ENCODE results near the gene ASB6. TPM values are rescaled to one million over a fixed set of nuclear protein-coding genes. Genes with fewer than 3 reads are reported as not detected.

The ASB6 gene
- total RNA-seq, 4 donors from 2014 or later, result 14.9 to 25.5 (median 22.4) TPM

DNA sequence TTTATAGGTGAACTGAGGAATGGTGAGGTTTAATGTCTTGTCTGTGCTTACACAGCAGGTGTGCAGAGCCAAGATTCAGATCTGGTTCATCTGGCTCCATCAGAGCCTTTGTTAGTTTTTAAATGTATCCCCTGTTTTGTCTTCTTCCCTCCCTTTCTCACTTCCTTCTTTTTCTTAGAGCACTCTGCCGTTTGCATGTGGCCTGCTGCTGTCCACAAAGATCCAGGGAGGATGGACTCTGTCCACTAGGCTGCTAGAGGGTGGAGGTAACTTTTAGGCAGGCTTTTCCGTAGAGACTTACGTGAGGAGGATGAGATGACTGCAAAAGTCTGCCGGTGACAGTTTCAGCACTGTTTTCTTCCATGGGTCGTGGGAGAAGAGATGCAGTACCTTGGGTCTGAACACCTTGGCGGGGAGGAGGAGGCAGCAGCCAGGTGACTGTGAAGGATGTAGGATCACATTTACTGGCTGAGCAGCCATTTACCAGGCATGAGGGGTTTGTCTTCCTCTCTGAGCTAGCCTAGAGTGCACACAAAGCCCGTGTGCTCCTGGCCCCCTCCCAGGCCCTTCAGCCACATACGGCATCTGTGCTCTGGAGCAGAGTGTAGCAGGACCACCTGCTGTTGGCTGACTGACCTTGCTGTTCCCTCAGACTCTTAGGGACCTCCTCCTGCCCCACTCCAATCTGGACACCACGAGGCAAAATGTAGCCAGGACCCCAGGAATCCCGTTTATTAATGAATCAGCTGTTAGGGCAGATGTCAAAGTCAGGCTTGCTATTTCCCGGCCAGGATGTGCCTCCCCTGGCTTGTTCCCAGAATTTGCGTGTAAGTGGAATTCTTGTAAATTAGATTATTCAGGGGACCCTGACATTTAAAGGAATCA is 14.2 kb downstream of the ASB6 start:
- peak overlapping the region in 3 of 4 donors; percentile 90 to 94 (median 91) for H3K27ac ChIP-seq

DNA sequence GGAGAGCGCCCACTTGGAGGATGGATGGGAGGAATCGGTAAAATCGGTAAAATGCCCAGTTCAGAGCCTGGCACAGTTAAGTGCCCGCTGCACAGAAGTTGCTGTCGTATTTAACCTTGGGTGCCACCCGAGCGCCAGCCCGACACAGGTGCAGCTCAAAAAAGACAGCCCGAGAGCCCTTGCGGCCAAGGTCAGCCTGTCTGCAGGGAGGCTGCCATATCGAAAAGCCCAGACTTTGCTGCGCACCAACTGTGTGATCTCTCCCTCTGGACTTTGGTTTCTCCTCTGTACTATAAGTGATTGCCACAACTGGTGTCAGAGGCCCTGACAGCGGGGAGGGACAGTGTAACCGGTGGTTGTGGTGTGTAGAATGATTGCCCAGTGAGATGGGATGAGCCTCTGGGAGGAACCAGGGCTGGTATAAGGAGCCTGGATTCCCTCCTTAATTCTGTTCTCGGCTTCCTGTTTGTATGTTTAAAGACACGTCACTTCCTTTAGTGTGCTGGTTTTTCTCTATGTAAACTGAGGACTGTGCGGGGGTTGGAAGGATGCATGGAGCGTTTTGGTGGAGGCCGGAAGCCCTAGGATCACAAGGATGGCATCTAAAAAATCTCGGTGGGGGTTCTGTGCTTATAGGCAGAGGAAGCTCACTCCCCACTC is 15.2 kb downstream of the ASB6 start:
- Histone ChIP-seq H3K9me3 (no peaks in the 10 kb centered on the region), H3K36me3 (no peaks in the 10 kb centered on the region), H3K4me1 (peaks cover 0 to 69% (median 32%) of the 10 kb centered on the region in 4 donors), H3K4me3 (peak overlapping the region; percentile 69 to 93 (median 74)), H3K27ac (peak overlapping the region; percentile 83 to 94 (median 90)), H3K27me3 (no peaks in the 10 kb centered on the region)
- WGBS, 2 donors, result 0% methylated on average over 19 to 20 of the region's 20 CpGs
- DNase-seq (ENCODE audit: low spot score in 2 of 2), result no peak
- TF ChIP-seq, protein P1, sequence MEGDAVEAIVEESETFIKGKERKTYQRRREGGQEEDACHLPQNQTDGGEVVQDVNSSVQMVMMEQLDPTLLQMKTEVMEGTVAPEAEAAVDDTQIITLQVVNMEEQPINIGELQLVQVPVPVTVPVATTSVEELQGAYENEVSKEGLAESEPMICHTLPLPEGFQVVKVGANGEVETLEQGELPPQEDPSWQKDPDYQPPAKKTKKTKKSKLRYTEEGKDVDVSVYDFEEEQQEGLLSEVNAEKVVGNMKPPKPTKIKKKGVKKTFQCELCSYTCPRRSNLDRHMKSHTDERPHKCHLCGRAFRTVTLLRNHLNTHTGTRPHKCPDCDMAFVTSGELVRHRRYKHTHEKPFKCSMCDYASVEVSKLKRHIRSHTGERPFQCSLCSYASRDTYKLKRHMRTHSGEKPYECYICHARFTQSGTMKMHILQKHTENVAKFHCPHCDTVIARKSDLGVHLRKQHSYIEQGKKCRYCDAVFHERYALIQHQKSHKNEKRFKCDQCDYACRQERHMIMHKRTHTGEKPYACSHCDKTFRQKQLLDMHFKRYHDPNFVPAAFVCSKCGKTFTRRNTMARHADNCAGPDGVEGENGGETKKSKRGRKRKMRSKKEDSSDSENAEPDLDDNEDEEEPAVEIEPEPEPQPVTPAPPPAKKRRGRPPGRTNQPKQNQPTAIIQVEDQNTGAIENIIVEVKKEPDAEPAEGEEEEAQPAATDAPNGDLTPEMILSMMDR (IDR thresholded peaks at IDR 0.05), result no peak
- no peak for TF ChIP-seq EP300 (IDR thresholded peaks at IDR 0.05)
- TF ChIP-seq POLR2A (IDR thresholded peaks at IDR 0.05), result no peak

More for the DNA sequence above, 14.2 kb downstream of the ASB6 start:
- TF ChIP-seq, protein P1 (IDR thresholded peaks at IDR 0.05), result no peak
- TF ChIP-seq POLR2A (IDR thresholded peaks at IDR 0.05) (no peak), EP300 (IDR thresholded peaks at IDR 0.05) (no peak)
- Histone ChIP-seq H3K9me3 (no peaks in the 10 kb centered on the region), H3K36me3 (peaks cover 0 to 5% (median 0%) of the 10 kb centered on the region in 3 donors), H3K4me3 (peak overlapping the region in 2 of 4 donors; percentile 69 to 70), H3K4me1 (peaks cover 0 to 75% (median 34%) of the 10 kb centered on the region in 4 donors), H3K27me3 (no peaks in the 10 kb centered on the region)
- no peak for DNase-seq (ENCODE audit: low spot score in 2 of 2)
- 31 to 37% methylated on average over 11 to 12 of the region's 12 CpGs for WGBS, 2 donors

DNA sequence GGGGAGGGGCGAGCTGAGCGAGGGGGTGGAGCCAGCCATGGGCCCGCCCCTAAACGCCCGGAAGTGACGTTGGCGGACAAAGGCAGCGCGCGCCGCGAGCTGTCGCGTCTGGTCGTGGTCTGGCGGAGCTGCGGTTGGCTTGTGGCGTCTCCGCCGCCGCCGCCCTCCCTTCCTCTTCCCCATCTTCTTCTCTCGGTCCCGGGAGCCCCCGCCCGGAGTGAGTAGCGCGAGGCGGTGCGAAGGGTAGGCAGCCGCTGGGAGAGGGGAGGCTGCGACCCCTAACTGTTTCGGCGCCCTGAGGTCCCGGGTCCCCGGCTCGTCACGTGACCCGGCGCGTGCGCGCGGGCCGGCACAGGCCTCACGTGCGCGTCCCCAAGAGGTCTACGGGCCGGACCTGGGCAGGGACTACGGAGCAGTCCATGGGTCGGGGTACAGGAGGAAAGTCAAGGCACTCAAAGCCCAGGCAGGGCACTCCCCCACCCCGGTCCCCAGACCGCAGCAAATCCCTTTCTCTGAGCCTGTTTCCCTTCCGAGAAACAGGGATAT is 15.8 kb downstream of the ASB6 start, which contains the start of gene NTMT1:
Gene NTMT1, plus strand, starts transcription at position 85 of the 546 bp plus-strand sequence. CDS start 6,541 bp downstream, outside the sequence.
- TF ChIP-seq POLR2A (IDR thresholded peaks at IDR 0.05) (peak; percentile 95 to 100), EP300 (IDR thresholded peaks at IDR 0.05) (peak; percentile 84 to 100)
- TF ChIP-seq, protein P1 (IDR thresholded peaks at IDR 0.05), result peak in 2 of 5 experiments; percentile 38 to 56

DNA sequence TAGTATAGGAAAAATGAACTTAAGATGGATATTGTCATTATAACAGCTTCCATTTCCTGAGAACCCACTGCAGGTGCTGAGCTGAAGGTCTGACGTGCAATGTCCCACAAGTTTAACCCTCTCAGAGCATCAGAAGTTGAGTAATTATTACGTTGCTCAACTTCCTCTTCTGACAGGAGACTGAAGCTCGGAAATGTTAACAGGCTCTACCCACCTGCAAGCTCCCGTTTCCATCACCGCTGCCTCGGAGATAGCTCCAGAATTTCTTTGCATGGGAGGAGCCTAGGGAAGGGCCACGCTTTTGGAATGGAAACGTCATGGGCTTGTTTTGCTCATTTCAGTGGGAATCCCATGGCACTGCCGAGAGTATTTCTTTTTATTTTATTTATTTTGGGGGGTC is 17.0 kb downstream of the ASB6 start:
- 55 to 56% methylated on average over 9 of the region's 9 CpGs for WGBS, 2 donors
- no peak for DNase-seq (ENCODE audit: low spot score in 2 of 2)
- Histone ChIP-seq H3K36me3 (no peaks in the 10 kb centered on the region), H3K27ac (no peak overlapping the region), H3K27me3 (peaks cover 0 to 4% of the 10 kb centered on the region in 2 donors), H3K9me3 (no peaks in the 10 kb centered on the region), H3K4me1 (peaks cover 0 to 61% (median 35%) of the 10 kb centered on the region in 4 donors), H3K4me3 (no peak overlapping the region)
- TF ChIP-seq, protein P1 (IDR thresholded peaks at IDR 0.05), result no peak
- TF ChIP-seq EP300 (IDR thresholded peaks at IDR 0.05), result no peak
- TF ChIP-seq POLR2A (IDR thresholded peaks at IDR 0.05), result no peak

More for the DNA sequence above, 15.8 kb downstream of the ASB6 start, which contains the start of gene NTMT1:
- WGBS, 2 donors, result 0% methylated on average over 26 to 55 of the region's 55 CpGs
- H3K9me3 ChIP-seq, result no peaks in the 10 kb centered on the region
- peak within 1 kb of the TSS; percentile 69 to 93 (median 74) for H3K4me3 ChIP-seq
- no peaks in the 10 kb centered on the region for H3K36me3 ChIP-seq
- peak; percentile 87 to 89 for DNase-seq (ENCODE audit: low spot score in 2 of 2)
- H3K27ac ChIP-seq, result peak within 1 kb of the TSS; percentile 83 to 94 (median 90)
- H3K27me3 ChIP-seq, result no peaks in the 10 kb centered on the region
- H3K4me1 ChIP-seq, result peaks cover 0 to 63% (median 30%) of the 10 kb centered on the region in 4 donors
